SJCRH30 (cell line): ENCODE data around the gene RASAL1. TPM values are rescaled to one million over a fixed set of nuclear protein-coding genes. Genes with fewer than 3 reads are reported as not detected.

Experiments used
- DNase-seq, 2 experiments: peaks; one replicate each; pipeline ENCODE4 v3.0.0-alpha.2; 2015 to 2020
- H3K27ac ChIP-seq: fragments of 250-450 bp; sonication (Bioruptor Pico); 2 replicates; pipeline ENCODE4 v1.5.1; 2020; ENCODE audit warnings: mild to moderate bottlenecking, moderate library complexity
- H3K27me3 ChIP-seq: fragments of 250-450 bp; sonication (Bioruptor Pico); 2 replicates; pipeline ENCODE4 v1.5.1; 2020; ENCODE audit warnings: mild to moderate bottlenecking, moderate library complexity
- H3K36me3 ChIP-seq: fragments of 250-450 bp; sonication (Bioruptor Pico); 2 replicates; pipeline ENCODE4 v1.5.1; 2020; ENCODE audit warnings: mild to moderate bottlenecking, moderate library complexity
- H3K4me1 ChIP-seq: fragments of 250-450 bp; sonication (Bioruptor Pico); 2 replicates; pipeline ENCODE4 v1.5.1; 2020; ENCODE audit warnings: mild to moderate bottlenecking, moderate library complexity
- H3K4me3 ChIP-seq: fragments of 250-450 bp; sonication (Bioruptor Pico); 2 replicates; pipeline ENCODE4 v1.5.1; 2020; ENCODE audit warnings: mild to moderate bottlenecking, moderate library complexity
- H3K9me3 ChIP-seq: fragments of 250-450 bp; sonication (Bioruptor Pico); replicated peaks from 2 replicates; pipeline ENCODE4 v1.5.1; 2020; ENCODE audit warnings: mild to moderate bottlenecking, moderate library complexity
- total RNA-seq: library from RNA; depleted of rRNA; stranded (reverse); fragments of >200 nt; shearing (Covaris generic); gene quantifications from 2 replicates; pipeline ENCODE4 v1.2.3, GENCODE V29; 2014; rRNA removed

The RASAL1 gene
- total RNA-seq, 1 experiment from 2014 or later: not detected

- Histone ChIP-seq H3K4me3 (no peak overlapping the region), H3K4me1 (no peaks in the 10 kb centered on the region), H3K36me3 (no peaks in the 10 kb centered on the region), H3K9me3 (no peaks in the 10 kb centered on the region), H3K27ac (no peak overlapping the region), H3K27me3 (0 out of 2 replicates have a peak, but pooled peaks cover 4% of the 10 kb centered on the region)
- no peak for DNase-seq
These were observed 83.2 kb downstream of the RASAL1 start for GRCh38 chr12:113052326-113052725.

- no peaks in the 10 kb centered on the region for H3K36me3 ChIP-seq
- no peak overlapping the region for H3K27ac ChIP-seq
- DNase-seq: no peak
- no peaks in the 10 kb centered on the region for H3K4me1 ChIP-seq
- H3K9me3 ChIP-seq: no peaks in the 10 kb centered on the region
- H3K4me3 ChIP-seq: no peak overlapping the region
- 0 out of 2 replicates have a peak, but pooled peaks cover 4% of the 10 kb centered on the region for H3K27me3 ChIP-seq
These were observed 83.8 kb downstream of the RASAL1 start for GRCh38 chr12:113051759-113052158.

- H3K27ac ChIP-seq: no peak overlapping the region
- 0 out of 2 replicates have a peak, but pooled peaks cover 4% of the 10 kb centered on the region for H3K27me3 ChIP-seq
- no peaks in the 10 kb centered on the region for H3K36me3 ChIP-seq
- DNase-seq: no peak
- no peaks in the 10 kb centered on the region for H3K9me3 ChIP-seq
- H3K4me3 ChIP-seq: no peak overlapping the region
- no peaks in the 10 kb centered on the region for H3K4me1 ChIP-seq
These were observed 84.8 kb downstream of the RASAL1 start for GRCh38 chr12:113050795-113051194.

- Histone ChIP-seq H3K36me3 (no peaks in the 10 kb centered on the region), H3K9me3 (no peaks in the 10 kb centered on the region), H3K4me1 (no peaks in the 10 kb centered on the region), H3K4me3 (no peak overlapping the region), H3K27ac (no peak overlapping the region), H3K27me3 (0 out of 2 replicates have a peak, but pooled peaks cover 4% of the 10 kb centered on the region)
- DNase-seq: no peak
These were observed 85.4 kb downstream of the RASAL1 start for GRCh38 chr12:113049976-113050742.

Other genes starting within 250 kb of the RASAL1 start
- not detected in 2 replicates for gene OAS1, start 228.8 kb downstream of the RASAL1 start, total RNA-seq
- 0.45 and 0.76 TPM in 2 replicates for gene OAS3, start 197.3 kb downstream of the RASAL1 start, total RNA-seq
- gene OAS2, start 157.2 kb downstream of the RASAL1 start, total RNA-seq: not detected in 2 replicates
- gene DTX1, start 79.0 kb downstream of the RASAL1 start, total RNA-seq: not detected in 2 replicates
- not detected in 2 replicates for gene CFAP73, start 14.0 kb upstream of the RASAL1 start, total RNA-seq
- gene DDX54, start 49.7 kb upstream of the RASAL1 start, total RNA-seq: 43.7 and 47.6 TPM in 2 replicates
- gene RITA1, start 50.0 kb upstream of the RASAL1 start, total RNA-seq: 20.2 and 22.0 TPM in 2 replicates
- 14.3 and 18.4 TPM in 2 replicates for gene TPCN1, start 85.7 kb upstream of the RASAL1 start, total RNA-seq
- 8.1 and 9.6 TPM in 2 replicates for gene SLC8B1, start 199.3 kb upstream of the RASAL1 start, total RNA-seq
- gene PLBD2, start 222.8 kb upstream of the RASAL1 start, total RNA-seq: 2.9 and 4.1 TPM in 2 replicates